ENCODE data around the gene CLDN6. TPM values are rescaled to one million over a fixed set of nuclear protein-coding genes. Genes with fewer than 3 reads are reported as not detected.

Gene CLDN6
- total RNA-seq, 1 experiment from 2014 or later = 0.49 TPM

- Histone ChIP-seq H3K4me1 (ENCODE audit: control insufficient read depth in 1 of 2, insufficient read depth in 2 of 2, low read length in 2 of 2) (peaks cover 27 to 56% of the 10 kb centered on the region in 2 experiments), H3K9ac (ENCODE audit: low read length) (peak overlapping the region; percentile 99), H3K27me3 (ENCODE audit: insufficient read depth, low read length) (no peaks in the 10 kb centered on the region), H3K4me2 (ENCODE audit: low read length) (peak overlapping the region; percentile 86), H3K9me3 (ENCODE audit: control insufficient read depth in 1 of 2, insufficient read depth in 1 of 2, low read depth in 1 of 2, low read length in 2 of 2) (no peaks in the 10 kb centered on the region), H3K4me3 (replicated peaks in 1 of 2; ENCODE audit: low read depth in 1 of 2, low read length in 2 of 2) (peak overlapping the region; percentile 94 to 95), H3K79me2 (ENCODE audit: insufficient read depth, low read length) (peaks cover 26% of the 10 kb centered on the region; the same call in 1 of the 2 replicates), H2AFZ (ENCODE audit: low read depth, low read length, poor library complexity, severe bottlenecking) (no peak overlapping the region), H4K20me1 (ENCODE audit: insufficient read depth) (no peaks in the 10 kb centered on the region), H3K9me2 (ENCODE audit: insufficient read depth) (no peaks in the 10 kb centered on the region), H3K36me3 (ENCODE audit: control insufficient read depth in 1 of 2, insufficient read depth in 2 of 2, low read length in 2 of 2) (peaks cover 5 to 25% of the 10 kb centered on the region in 2 experiments; a peak in 2 of 4 replicates), H3K27ac (ENCODE audit: low read depth, low read length) (peak overlapping the region; percentile 100)
- peak; percentile 82 for DNase-seq (ENCODE audit: low read depth, low spot score)
- TF ChIP-seq EZH2 (IDR thresholded peaks at IDR 0.05) = no peak
- no peak for TF ChIP-seq SIN3A (IDR thresholded peaks at IDR 0.05; ENCODE audit: low read depth)
- TF ChIP-seq ZFX (IDR thresholded peaks at IDR 0.05) = no peak
- no peak for TF ChIP-seq POLR2A (IDR thresholded peaks at IDR 0.05; ENCODE audit: borderline replicate concordance, extremely low read depth, insufficient read depth, insufficient read length)
- TF ChIP-seq CEBPB (IDR thresholded peaks at IDR 0.05; ENCODE audit: low read depth) = no peak
- TF ChIP-seq, protein P1, sequence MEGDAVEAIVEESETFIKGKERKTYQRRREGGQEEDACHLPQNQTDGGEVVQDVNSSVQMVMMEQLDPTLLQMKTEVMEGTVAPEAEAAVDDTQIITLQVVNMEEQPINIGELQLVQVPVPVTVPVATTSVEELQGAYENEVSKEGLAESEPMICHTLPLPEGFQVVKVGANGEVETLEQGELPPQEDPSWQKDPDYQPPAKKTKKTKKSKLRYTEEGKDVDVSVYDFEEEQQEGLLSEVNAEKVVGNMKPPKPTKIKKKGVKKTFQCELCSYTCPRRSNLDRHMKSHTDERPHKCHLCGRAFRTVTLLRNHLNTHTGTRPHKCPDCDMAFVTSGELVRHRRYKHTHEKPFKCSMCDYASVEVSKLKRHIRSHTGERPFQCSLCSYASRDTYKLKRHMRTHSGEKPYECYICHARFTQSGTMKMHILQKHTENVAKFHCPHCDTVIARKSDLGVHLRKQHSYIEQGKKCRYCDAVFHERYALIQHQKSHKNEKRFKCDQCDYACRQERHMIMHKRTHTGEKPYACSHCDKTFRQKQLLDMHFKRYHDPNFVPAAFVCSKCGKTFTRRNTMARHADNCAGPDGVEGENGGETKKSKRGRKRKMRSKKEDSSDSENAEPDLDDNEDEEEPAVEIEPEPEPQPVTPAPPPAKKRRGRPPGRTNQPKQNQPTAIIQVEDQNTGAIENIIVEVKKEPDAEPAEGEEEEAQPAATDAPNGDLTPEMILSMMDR (IDR thresholded peaks at IDR 0.05 in 2 of 3, conservative IDR thresholded peaks at IDR 0.05 in 1 of 3; ENCODE audit: borderline replicate concordance in 1 of 3, insufficient read depth in 1 of 3, low read depth in 2 of 3, low read length in 2 of 3) = peak in 1 of 3 experiments; percentile 37; a peak in 2 of 6 replicates
- POLR2A ChIA-PET = interaction anchor here (0.6 to 8.2 kb wide), 15 partner anchors 8 to 866 kb away, joined by 3 to 188 read pairs (median 5); partner anchors contain the start of genes CLDN9, KREMEN2, PAQR4 and PKMYT1
- peak; percentile 36 for ATAC-seq
- RAD21 ChIA-PET (ENCODE audit: low non-redundant PET in 1 of 2, low total read pairs in 2 of 2, uncharacterized antibody in 2 of 2, unreplicated experiment in 2 of 2) = interaction anchor here in 1 of 2 experiments (0.7 kb wide), 1 partner anchor 10 kb away, joined by 3 read pairs; no protein-coding TSS in a partner anchor
- CTCF ChIA-PET = interaction anchor here (1.0 to 6.1 kb wide), 5 partner anchors 10 to 39 kb away, joined by 3 to 39 read pairs (median 12); no protein-coding TSS in a partner anchor
- BruUV-seq (replicated peaks) = no TSS peak
- intact Hi-C loops (cut with micrococcal nuclease) = loop anchor here (5.0 kb wide), 2 partner anchors 39 to 864 kb away; partner anchors contain the start of genes PKMYT1 and TRAF7
Observed at GRCh38 chr16:3021449-3022207, 3.6 kb upstream of the CLDN6 start.

Measured in HCT116 (cell line).